HG03571 (cell line): Measurements from ENCODE around the gene SELENOH.
"Not testable (repeated sequence)": the region's sequence is repeated elsewhere in the genome, so short reads cannot be mapped to it uniquely, and the experiment has no call there.

ENCODE experiments used
- ATAC-seq: cut with Tn5 transposase; IDR thresholded peaks from one replicate; pipeline ENCODE4 v1.9.1; 2021; ENCODE audit not compliant: unreplicated experiment

Gene SELENOH

DNA sequence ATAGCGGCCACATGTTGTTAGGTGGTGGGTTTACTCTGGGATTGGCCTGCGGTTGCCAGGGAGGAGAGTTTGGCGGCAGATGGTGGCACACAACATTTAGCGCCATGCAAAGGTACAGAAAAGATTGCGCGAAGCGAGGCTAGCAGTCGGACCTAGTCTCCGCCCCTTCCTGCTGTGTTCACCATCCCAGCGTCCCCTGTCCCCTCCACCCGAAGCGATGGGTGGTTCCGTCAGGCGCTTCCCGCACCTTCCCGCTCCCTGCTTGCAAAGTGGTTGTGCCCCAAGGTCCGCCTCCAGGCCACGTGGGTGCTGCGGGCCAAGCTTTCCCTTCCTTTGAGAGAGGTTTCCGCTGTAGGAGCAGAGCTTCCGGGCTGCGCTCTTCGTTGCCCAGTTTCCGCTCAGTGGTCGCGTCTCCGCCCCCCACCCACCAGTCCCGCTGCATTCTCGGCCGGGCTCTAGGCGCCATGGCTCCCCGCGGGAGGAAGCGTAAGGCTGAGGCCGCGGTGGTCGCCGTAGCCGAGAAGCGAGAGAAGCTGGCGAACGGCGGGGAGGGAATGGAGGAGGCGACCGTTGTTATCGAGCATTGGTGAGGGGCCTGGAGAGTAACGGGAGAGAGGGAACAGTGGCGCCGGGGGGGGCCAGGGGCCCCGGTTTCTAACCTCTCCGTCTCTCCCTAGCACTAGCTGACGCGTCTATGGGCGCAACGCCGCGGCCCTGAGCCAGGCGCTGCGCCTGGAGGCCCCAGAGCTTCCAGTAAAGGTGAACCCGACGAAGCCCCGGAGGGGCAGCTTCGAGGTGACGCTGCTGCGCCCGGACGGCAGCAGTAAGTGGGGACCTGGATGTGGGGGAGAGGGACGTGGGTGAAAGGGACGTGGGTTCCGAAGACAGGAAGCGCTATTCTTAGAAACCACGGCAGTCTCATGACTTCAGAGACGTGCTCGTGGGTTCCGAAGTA, at the start of gene SELENOH:
SELENOH (plus strand) TSS at position 360 of the 955 bp plus-strand sequence; CDS start at position 465, 105 bp downstream.
- ATAC-seq: peak; percentile 91

- ATAC-seq: no peak
These were observed 42.4 kb upstream of the SELENOH start for GRCh38 chr11:57698843-57699365.

DNA sequence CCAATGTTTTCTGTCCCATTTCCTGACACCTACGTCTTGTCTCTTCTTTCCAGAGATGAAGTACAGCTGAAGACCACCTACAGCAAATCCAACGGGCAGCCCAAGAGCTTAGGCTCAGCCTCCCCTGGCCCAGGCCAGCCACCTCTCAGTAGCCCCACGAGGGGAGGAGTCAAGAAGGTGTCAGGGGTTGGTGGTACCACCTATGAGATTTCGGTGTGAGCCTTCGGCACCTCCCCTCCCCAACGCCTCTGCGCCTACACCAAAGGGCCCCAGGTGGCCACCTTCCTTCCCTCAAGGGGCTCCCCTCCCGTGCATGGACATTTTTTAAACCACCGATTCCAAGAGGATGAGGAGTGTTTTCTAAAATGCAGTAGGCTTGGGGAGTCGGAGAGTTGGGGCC, 41.5 kb upstream of the SELENOH start:
- no peak for ATAC-seq

GRCh38 chr11:57700425-57700824, 40.9 kb upstream of the SELENOH start:
- ATAC-seq: no peak

GRCh38 chr11:57703341-57703740, 38.0 kb upstream of the SELENOH start:
- ATAC-seq: no peak

- ATAC-seq: no peak
These were observed 36.4 kb upstream of the SELENOH start for GRCh38 chr11:57704932-57705331.

DNA sequence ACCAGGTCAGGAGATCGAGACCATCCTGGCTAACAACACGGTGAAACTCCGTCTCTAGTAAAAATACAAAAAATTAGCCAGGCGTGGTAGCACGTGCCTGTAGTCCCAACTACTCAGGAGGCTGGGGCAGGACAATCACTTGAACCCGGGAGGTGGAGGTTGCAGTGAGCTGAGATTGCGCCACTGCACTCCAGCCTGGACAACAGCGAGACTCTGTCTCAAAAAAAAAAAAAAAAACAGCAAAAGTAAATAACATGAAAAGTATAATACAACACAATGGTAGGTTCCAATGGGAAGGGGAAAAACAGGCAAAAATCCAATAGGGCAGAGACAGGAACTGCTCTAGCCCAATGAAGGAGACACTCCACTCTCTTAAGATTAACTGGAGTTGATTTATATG, 35.9 kb upstream of the SELENOH start:
- not testable (repeated sequence) for ATAC-seq

- no peak for ATAC-seq
These were observed 31.4 kb upstream of the SELENOH start for GRCh38 chr11:57709802-57710367.

DNA sequence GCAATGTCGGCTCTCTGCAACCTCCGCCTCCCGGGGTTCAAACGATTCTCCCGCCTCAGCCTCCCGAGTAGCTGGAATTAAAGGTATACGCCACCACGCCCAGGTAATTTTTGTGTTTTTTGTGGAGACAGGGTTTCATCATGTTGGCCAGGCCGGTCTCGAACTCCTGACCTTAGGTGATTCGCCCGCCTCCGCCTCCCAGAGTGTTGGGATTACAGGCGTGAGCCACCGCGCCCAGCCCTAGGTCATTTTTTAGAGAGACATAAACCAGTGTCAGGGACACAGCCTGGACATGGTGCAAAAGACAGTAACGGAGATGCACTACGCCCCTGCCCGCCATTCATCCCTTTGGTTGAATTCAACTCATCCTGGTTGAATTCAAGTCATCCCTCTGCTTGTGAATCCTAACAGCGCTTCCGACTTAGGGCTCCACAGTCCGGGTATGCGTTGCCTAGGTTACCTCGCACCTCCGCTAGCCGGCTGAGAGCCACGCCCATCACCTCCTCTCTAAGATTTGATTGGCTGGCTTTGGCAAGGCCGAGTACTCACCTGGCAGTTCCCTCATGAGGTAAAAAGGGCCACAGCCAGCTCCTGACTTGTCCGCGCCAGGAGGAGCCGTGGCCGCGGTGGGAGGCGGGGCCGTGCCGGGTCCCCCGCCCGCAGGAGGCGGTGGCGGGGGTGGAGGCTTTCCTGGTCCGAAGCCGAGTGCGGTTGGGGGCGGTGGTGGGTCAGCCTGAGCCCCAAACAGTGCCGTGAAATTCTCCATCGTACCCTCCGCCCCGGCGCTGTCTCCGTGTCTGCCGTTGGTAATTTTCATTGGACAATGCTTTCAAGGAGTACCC, 29.7 kb upstream of the SELENOH start, which contains the start of gene MED19:
MED19 (minus strand) TSS at position 802 of the 842 bp plus-strand sequence; CDS start at position 766, 36 bp downstream.
- ATAC-seq: peak; percentile 36

DNA sequence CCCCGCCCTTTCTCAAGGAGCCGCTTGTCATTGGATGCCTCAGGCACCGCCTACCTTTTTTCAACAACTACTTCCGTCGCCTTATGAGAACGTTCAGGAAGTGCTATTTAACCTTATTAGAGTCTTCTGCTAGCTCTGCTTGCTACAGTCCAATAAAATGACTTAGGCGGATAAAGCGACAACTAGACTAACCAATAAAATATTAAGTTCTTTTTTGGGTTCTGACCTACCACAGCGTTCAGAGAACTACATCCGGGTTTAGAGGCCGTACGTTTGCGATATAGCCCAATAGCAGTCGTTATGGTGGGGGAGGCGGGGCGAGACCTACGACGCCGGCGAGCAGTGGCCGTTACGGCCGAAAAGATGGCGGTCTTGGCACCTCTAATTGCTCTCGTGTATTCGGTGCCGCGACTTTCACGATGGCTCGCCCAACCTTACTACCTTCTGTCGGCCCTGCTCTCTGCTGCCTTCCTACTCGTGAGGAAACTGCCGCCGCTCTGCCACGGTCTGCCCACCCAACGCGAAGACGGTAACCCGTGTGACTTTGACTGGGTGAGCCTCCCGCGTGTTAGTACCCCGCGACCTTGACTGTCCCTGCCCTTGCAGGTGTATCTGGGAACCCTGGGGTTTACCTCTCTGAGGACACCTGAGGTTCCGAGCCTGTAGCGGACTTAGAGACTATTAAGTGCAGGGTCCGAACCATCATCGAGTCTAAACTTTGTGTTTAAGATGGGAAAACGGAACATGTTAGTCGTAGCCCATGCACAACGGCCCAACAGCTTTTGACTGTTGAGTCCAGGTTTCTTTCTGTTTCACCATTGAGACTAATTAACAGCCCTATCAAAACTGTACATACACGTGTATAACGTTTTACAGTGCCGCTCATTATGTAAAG, 28.8 kb upstream of the SELENOH start, which contains the start of gene TMX2:
TMX2 (plus strand) TSS at position 338 of the 895 bp plus-strand sequence; CDS start at position 364, 26 bp downstream.
- ATAC-seq: peak; percentile 92

DNA sequence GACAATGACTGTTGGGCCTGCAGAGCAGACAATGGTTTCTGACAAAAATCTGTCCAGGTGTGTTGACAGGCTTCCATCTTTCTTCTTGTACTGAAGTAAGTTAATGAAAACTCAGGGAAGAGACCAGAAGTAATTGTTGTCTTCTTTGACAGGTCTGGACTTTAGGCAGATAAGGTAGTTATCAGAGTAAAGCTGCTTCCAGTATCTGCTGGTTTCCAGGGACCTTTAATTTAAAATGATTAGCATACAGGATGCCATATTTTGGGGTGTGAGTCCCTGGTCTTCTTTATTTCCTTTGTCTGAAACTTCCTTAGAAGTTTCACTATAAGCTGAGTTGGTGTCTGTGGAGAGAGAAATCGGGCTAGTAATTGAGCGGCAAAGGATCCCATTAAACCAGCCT, 27.5 kb upstream of the SELENOH start:
- ATAC-seq: no peak

DNA sequence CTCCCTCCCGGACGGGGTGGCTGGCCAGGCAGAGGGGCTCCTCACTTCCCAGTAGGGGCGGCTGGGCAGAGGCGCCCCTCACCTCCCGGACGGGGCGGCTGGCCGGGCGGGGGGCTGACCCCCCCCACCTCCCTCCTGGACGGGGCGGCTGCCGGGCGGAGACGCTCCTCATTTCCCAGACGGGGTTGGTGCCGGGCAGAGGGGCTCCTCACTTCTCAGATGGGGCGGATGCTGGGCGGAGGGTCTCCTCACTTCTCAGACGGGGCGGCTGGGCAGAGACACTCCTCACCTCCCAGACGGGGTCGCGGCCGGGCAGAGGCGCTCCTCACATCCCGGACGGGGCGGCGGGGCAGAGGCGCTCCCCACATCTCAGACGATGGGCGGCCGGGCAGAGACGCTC, 24.6 kb upstream of the SELENOH start:
- ATAC-seq: not testable (repeated sequence)

DNA sequence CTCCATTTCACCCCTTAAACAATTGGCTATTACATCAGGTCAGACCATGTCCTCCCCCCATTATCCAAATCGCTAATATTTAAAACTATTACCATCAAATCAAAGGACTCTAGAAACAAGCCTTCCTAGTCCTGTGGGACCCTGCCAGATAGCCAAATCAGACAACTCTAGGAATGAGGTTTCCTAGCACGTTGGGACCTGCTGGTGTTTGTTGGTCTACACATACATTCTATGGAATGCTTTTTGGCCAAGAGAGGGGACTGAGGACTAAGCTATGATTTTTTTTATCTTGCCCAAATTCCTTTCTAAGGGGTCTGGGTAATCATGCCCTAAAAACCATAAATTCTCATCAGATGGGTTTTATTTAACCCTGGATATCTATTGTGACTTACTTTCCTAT, 14.1 kb upstream of the SELENOH start:
- no peak for ATAC-seq

DNA sequence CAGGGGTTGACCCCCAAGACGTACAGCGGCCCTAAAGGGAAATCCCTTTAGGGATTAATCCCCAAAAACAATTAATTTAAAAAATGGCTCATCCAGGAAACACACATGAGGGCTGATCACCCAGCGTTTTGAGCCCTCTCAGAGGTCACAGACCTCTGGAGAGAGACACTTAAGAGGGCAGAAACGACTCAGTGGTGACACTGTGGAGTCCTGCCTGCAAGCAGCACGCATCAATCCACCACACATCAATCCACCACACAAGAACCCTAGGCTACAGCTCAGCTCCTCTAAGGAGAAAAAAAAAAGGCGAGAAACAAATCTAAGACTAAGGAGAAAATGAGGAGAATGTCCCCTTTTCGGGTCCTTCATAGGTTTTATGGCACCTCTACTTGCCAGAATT, 12.5 kb upstream of the SELENOH start:
- no peak for ATAC-seq

DNA sequence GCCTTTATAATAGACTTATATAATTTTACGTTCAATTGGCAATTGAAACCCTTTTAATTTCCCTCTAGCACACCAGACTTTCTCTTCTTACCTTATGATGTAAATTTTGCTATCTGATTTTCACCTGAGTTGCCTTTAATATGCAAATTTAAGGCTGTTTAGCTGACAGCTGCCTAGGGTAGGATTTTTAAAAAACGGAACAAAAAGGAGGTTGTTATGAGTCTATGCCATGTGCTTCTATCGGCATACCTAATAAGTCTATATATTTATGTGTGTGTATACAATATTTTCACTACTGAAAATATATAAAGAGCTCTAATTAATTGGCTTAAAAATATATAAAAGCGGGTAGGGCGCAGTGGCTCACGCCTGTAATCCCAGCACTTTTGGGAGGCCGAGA, 11.8 kb upstream of the SELENOH start:
- no peak for ATAC-seq

- no peak for ATAC-seq
These were observed 8.6 kb upstream of the SELENOH start for GRCh38 chr11:57732661-57733060.

- ATAC-seq: no peak
These were observed 5.5 kb upstream of the SELENOH start for GRCh38 chr11:57735619-57736298.

GRCh38 chr11:57742087-57742452, 779 bp downstream of the SELENOH start:
- no peak for ATAC-seq

DNA sequence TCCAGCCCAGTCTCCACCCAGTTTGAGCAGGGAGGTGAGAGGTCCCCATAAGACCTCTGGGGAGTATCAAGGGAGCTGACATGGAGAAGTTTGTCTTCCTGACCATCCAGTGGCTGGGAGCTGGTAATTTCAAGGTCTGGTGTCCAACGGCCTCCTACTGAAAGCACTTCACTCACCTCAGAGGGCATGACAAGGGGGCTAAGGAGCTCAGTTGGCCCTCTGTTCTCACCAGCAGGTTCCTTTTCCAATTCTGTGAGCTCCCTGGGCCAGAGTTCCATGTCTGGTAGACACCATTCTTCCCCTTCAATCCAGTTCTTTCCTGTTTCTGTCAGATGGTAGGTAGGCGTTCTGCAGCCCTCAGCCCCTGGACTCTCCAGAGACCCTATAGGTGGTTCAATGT, 3.1 kb downstream of the SELENOH start:
- no peak for ATAC-seq
